Osteocyte (in vitro differentiated cells): Measurements from ENCODE around the gene HAUS3. TPM values are rescaled to one million over a fixed set of nuclear protein-coding genes. Genes with fewer than 3 reads are reported as not detected.
A peak's percentile ranks its signal among the peaks of the same experiment; 100 is the strongest.

Experiments used
- DNase-seq: peaks from one replicate; pipeline ENCODE4 v3.0.0; 2021; ENCODE audit warnings: mixed read lengths; ENCODE audit not compliant: unreplicated experiment; ENCODE audit errors: extremely low spot score
- H3K27ac Mint-ChIP-seq: one replicate; pipeline ENCODE4 v1.8.0; 2021; ENCODE audit warnings: mild to moderate bottlenecking, mixed read lengths; ENCODE audit not compliant: unreplicated experiment
- H3K27me3 Mint-ChIP-seq: one replicate; pipeline ENCODE4 v1.8.0; 2021; ENCODE audit warnings: mixed read lengths; ENCODE audit not compliant: unreplicated experiment
- H3K36me3 Mint-ChIP-seq: one replicate; pipeline ENCODE4 v1.8.0; 2021; ENCODE audit warnings: mixed read lengths; ENCODE audit not compliant: unreplicated experiment
- H3K4me1 Mint-ChIP-seq: one replicate; pipeline ENCODE4 v1.8.0; 2021; ENCODE audit warnings: mixed read lengths; ENCODE audit not compliant: unreplicated experiment
- H3K4me3 Mint-ChIP-seq: one replicate; pipeline ENCODE4 v1.8.0; 2021; ENCODE audit warnings: mild to moderate bottlenecking, moderate library complexity, mixed read lengths; ENCODE audit not compliant: unreplicated experiment
- H3K9me3 Mint-ChIP-seq: one replicate; pipeline ENCODE4 v1.8.0; 2021; ENCODE audit warnings: mixed read lengths; ENCODE audit not compliant: unreplicated experiment
- total RNA-seq: library from RNA; stranded (reverse); gene quantifications from 2 replicates; pipeline ENCODE4 v1.2.1, GENCODE V29; 2021
- TF ChIP-seq, protein P1 (sequence below): fragments of 200-600 bp; sonication (generic); IDR thresholded peaks from 2 replicates; pipeline ENCODE4 v1.5.0; 2021; ENCODE audit warnings: antibody characterized with exemption, mild to moderate bottlenecking, moderate library complexity

HAUS3 gene
- total RNA-seq, 1 donor from 2014 or later, result 10.2 TPM

DNA sequence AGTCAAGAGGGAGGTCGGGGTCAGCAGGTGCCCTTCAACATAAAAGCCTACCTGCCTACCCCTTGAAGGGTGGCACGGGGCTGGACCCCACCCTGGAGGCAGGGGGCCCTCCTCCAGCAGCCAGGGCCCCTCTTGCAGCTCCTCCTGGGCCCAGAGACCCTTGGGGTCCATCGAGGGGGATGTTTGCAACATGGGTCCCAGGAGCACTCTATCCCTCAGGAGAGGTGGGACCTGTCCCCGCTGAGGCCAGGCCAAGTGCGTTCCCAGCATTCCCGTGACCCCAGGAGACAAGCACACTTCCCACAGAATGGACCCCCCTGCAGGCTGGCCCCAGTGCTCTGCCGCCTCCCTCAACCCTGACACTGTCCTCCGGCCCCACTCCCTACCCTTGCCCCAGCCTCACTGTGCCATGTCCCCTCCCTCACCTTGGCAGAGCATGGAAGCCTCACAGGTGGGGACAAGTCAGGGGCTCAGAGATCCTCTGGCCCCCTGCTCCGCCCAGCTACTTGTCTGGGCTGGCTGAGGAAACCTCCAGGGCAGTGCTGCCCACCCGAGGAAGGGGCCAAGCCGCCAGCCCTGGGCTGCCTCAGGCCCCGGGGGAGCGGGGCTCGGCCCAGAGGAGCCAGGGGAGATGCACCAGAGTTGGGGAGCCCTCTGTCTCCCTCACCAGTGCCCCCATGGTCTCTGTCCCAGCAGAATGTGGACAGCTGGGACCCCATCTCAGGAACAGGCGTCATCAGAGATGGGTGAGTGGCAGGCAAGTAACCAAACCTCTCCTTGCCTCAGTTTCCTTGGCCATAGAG is 17.8 kb upstream of the HAUS3 start:
- TF ChIP-seq, protein P1, sequence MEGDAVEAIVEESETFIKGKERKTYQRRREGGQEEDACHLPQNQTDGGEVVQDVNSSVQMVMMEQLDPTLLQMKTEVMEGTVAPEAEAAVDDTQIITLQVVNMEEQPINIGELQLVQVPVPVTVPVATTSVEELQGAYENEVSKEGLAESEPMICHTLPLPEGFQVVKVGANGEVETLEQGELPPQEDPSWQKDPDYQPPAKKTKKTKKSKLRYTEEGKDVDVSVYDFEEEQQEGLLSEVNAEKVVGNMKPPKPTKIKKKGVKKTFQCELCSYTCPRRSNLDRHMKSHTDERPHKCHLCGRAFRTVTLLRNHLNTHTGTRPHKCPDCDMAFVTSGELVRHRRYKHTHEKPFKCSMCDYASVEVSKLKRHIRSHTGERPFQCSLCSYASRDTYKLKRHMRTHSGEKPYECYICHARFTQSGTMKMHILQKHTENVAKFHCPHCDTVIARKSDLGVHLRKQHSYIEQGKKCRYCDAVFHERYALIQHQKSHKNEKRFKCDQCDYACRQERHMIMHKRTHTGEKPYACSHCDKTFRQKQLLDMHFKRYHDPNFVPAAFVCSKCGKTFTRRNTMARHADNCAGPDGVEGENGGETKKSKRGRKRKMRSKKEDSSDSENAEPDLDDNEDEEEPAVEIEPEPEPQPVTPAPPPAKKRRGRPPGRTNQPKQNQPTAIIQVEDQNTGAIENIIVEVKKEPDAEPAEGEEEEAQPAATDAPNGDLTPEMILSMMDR, result no peak
- Mint-ChIP-seq H3K9me3 (no peaks in the 10 kb centered on the region), H3K4me1 (peaks cover 14% of the 10 kb centered on the region), H3K27ac (no peak overlapping the region), H3K4me3 (peak overlapping the region; percentile 75), H3K36me3 (peaks cover 4% of the 10 kb centered on the region), H3K27me3 (no peaks in the 10 kb centered on the region)
- DNase-seq, result peak; percentile 82

DNA sequence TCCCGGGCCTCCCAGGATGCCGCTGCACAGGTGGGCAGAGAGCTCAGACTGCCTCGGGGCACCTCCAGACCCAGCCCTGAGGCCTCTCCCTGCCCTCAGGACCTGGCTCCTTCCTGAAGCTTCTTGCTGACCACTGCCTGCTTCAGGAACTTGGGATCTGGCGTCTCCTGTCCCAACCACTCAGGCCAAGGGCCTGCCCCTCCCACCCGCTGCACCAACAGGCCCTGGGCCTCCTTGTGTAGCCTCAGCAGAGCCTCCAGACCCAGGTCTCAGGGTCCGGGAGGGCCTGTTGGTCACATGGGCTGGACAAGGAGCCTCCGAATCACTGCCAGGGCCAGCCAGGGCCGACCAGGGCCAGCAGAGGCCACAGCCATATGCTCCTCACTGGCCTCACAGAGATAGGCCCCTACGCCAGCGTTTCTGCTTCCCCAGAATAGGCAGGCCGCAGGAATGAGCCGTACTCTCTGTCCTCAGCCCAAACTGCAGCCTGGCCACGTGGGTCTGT is 17.2 kb upstream of the HAUS3 start:
- Mint-ChIP-seq H3K36me3 (peaks cover 10% of the 10 kb centered on the region), H3K4me1 (peaks cover 14% of the 10 kb centered on the region), H3K27me3 (no peaks in the 10 kb centered on the region), H3K9me3 (no peaks in the 10 kb centered on the region), H3K27ac (no peak overlapping the region), H3K4me3 (no peak overlapping the region)
- TF ChIP-seq, protein P1, result no peak
- DNase-seq, result no peak

DNA sequence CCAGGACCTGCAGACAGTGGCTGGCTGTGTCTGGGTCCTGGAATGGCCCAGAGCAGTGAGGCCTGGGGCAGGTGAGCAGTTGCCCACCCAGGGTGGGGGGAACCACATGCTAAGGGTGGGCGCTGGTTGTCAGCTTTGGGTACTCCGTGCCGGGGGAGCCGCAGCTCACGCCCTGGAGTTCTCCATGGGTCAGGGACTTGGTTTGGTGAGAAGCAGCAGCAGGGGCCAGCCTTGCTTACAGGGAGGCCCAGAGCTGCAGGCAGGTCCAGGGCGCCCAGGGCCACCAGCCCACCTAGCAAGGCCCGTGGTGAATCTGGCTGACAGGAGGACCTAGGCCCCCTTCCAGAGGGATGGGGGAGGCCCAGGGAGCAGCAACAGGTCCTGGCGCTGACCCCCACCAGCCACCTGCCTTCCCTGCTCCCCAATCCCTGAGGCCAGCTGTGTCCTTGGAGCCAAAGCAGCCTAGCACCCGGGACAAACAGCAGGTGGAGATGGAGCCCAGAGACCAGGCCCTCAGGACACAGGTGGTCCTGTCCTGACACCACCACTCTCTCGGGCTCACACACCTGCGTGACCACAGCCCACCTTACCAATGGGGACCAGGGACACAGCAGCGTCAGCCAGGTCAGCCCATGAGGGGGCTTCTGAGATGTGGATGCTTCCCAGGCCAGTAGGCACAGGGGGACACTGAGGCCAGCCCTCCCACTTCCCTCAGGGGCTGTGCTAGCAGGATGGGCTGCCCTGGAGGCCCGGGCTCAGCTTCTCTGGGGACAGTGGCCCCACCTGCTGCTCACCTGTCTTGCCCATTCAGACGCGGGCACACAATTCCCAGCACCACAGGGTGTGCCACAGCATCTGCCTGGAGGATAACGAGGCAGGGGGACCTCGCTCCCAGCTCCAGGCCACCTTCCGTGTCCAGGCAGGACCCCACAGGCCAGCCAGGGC is 16.4 kb upstream of the HAUS3 start:
- Mint-ChIP-seq H3K4me3 (no peak overlapping the region), H3K36me3 (peaks cover 14% of the 10 kb centered on the region), H3K4me1 (peaks cover 14% of the 10 kb centered on the region), H3K27me3 (no peaks in the 10 kb centered on the region), H3K27ac (no peak overlapping the region), H3K9me3 (no peaks in the 10 kb centered on the region)
- TF ChIP-seq, protein P1, result no peak
- DNase-seq, result peak; percentile 82

DNA sequence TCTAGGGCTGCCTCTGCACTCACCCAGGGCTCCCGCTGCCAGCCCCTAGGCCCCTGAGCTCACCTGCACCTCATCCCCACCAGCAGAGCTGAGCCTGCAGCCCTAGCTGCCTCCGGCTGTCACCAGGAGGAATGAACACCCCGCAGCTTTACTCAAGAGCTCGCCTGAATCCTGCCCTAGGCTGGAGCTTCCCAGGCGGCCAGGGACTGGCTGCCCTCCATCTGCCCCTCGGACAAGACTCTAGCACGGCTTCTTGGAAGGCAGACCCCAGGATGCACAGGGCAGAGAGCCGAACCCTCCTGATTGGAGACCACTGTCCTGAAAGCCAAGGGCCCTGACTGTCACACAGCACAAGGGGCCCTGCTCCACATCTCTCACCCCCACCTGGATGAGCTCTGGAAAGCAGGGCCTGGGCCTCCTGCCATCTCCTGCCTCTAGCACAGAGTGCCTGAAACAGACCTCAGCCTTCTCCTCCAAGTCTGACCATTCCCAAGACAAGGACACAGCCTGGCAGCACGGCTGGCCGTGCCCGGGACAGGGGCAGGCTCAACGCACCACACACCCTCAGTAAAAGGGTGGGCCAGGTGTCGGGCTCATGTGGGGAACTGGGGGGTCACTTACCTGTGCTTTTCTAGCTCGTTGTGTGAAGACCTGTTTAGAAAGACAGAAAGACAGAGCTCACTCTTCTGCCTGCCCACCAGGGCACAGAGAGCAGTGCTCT is 15.6 kb upstream of the HAUS3 start:
- no peak for DNase-seq
- Mint-ChIP-seq H3K4me3 (no peak overlapping the region), H3K27ac (no peak overlapping the region), H3K4me1 (peaks cover 14% of the 10 kb centered on the region), H3K36me3 (peaks cover 17% of the 10 kb centered on the region), H3K27me3 (no peaks in the 10 kb centered on the region), H3K9me3 (no peaks in the 10 kb centered on the region)
- TF ChIP-seq, protein P1, result no peak
